Coronary artery (tissue), 2 donors: ENCODE results near the gene SBF1.

Experiments used
- DNase-seq: peaks from one replicate; pipeline ENCODE4 v3.0.0-alpha.2; 2017; ENCODE audit warnings: low spot score
- H3K27ac ChIP-seq, 2 donors: fragments of 200-600 bp; sonication (generic); one replicate each; pipeline ENCODE4 v1.5.1; 2016 to 2019
- H3K4me3 ChIP-seq: fragments of 200-600 bp; sonication (generic); 2 replicates; pipeline ENCODE4 v1.5.1; 2016; ENCODE audit warnings: mild to moderate bottlenecking, moderate library complexity
- TF ChIP-seq, protein P1 (sequence below): fragments of 200-600 bp; sonication (generic); IDR thresholded peaks from one replicate; pipeline ENCODE4 v1.5.1; 2019; ENCODE audit warnings: antibody characterized with exemption

The SBF1 gene

DNA sequence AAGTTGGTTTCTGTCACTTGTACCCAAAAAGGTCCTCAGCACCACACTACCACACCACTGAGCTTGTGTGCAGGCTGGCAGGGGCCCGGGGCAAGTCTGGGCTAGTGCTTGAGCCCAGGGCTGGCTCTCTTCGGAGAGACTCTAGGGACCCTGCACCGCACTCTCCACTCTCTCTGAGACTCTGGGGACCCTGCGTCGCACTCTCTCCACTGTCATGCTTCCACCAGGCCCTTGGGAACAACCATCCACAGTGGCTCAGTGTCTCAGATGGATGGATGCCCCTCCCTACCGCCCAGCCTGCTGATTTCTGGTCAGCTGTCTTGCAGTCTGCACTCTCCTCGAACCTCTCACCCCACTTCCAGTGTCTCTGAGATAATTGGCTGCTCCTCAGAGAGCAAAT lies 2.0 kb upstream of the SBF1 start:
- DNase-seq, result no peak
- TF ChIP-seq, protein P1, sequence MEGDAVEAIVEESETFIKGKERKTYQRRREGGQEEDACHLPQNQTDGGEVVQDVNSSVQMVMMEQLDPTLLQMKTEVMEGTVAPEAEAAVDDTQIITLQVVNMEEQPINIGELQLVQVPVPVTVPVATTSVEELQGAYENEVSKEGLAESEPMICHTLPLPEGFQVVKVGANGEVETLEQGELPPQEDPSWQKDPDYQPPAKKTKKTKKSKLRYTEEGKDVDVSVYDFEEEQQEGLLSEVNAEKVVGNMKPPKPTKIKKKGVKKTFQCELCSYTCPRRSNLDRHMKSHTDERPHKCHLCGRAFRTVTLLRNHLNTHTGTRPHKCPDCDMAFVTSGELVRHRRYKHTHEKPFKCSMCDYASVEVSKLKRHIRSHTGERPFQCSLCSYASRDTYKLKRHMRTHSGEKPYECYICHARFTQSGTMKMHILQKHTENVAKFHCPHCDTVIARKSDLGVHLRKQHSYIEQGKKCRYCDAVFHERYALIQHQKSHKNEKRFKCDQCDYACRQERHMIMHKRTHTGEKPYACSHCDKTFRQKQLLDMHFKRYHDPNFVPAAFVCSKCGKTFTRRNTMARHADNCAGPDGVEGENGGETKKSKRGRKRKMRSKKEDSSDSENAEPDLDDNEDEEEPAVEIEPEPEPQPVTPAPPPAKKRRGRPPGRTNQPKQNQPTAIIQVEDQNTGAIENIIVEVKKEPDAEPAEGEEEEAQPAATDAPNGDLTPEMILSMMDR, result no peak
- Histone ChIP-seq H3K27ac (no peak overlapping the region), H3K4me3 (no peak overlapping the region)

DNA sequence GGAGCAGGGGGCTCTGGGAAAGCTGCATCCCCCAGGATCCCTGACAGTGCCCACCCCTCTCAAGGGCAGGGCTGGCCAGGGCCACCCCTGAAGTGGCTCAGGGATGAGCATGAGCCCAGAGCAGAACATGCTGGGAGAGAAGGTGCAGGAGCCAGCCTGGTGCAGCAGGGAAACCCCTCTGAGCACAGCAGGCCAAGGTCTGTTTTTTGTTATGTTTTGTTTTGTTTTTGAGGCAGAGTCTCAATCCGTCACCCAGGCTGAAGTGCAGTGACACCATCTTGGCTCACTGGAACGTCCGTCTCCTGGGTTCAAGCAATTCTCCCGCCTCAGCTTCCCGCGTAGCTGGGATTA lies 792 bp upstream of the SBF1 start:
- TF ChIP-seq, protein P1, result no peak
- no peak overlapping the region for H3K27ac ChIP-seq
- H3K4me3 ChIP-seq, result peak overlapping the region; percentile 92
- DNase-seq, result no peak

DNA sequence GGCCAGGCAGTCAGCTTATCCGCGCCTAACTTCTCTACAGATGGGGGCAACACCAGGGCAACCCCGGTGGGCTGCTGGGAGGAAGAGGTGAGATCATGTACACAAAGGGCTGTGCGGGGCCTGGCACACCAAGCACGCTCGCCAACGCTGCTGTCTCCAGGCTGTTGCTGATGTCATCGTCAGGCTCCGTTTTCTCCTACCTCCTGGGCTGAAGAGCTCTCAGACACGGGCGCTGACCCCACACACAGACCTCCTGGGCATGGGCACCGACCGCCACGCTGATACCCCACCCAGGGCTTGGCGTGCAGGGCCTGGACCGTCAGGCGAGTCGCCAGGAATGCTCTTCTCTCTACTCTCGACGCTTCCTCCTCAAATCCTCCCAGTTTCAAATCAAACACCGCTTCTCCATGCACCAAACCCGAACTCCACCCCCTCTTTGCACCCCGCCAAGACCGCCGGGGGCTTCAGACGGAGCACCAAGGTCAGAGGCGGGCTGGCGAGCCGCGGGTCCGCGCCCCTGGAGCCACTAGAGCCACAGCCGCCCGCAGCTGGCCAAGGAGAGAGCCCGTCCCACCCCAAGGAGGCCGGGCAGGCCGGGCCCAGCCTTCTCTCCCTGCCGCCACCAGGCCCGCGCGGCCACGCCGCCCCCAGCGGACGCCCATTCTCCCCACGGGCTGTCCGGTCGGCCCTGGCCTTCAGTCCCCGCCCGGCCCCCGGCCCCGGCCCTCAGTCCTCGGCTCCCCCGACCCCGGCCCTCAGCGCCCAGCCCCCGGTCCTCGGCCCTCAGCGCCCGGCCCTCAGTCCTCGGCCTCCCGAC lies 772 bp downstream of the SBF1 start:
- TF ChIP-seq, protein P1, result no peak
- Histone ChIP-seq H3K27ac (peak overlapping the region; percentile 70 to 85), H3K4me3 (peak overlapping the region; percentile 92)
- no peak for DNase-seq

DNA sequence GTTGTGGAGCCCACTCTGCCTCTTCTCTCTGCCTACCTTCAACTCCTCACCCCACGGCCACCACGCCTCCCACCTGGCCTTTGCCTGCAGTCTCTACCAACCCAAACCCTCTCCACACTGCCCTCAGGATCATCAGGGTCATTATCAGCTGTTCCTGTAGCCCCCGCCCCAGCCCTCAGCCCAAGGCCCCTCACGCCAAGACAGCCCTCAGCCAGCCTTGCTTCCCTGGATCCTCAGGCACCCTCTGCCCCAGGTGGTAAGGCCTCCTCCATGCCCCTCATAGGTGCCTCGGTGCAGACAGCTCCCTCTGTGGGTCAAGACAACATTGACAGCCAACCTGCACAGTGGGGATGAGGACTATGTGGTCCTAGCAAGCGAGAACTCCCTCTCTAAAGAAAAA lies 1.7 kb downstream of the SBF1 start:
- Histone ChIP-seq H3K4me3 (peak overlapping the region; percentile 92), H3K27ac (no peak overlapping the region)
- TF ChIP-seq, protein P1, result no peak
- no peak for DNase-seq

DNA sequence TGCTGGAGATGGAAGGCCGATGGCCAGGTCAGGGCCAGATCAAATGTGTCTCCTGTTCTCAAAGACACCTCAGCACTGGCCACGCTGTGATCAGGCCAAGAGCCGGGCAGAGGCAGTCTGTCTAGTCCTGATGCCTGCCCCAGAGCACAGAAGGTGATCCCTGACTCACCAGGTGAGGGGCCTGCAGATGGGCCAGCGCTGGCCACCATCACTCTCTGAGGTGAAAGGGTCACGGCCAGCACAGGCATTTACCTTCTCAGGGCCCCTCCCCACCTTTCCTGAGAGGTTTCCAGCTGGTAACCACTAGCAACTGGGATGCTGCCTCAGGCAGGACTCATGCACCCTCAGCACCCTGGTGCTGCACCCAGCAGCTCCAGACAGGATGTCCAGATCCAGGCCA lies 2.9 kb downstream of the SBF1 start:
- TF ChIP-seq, protein P1, result no peak
- no peak for DNase-seq
- Histone ChIP-seq H3K27ac (no peak overlapping the region), H3K4me3 (peak overlapping the region; percentile 92)

DNA sequence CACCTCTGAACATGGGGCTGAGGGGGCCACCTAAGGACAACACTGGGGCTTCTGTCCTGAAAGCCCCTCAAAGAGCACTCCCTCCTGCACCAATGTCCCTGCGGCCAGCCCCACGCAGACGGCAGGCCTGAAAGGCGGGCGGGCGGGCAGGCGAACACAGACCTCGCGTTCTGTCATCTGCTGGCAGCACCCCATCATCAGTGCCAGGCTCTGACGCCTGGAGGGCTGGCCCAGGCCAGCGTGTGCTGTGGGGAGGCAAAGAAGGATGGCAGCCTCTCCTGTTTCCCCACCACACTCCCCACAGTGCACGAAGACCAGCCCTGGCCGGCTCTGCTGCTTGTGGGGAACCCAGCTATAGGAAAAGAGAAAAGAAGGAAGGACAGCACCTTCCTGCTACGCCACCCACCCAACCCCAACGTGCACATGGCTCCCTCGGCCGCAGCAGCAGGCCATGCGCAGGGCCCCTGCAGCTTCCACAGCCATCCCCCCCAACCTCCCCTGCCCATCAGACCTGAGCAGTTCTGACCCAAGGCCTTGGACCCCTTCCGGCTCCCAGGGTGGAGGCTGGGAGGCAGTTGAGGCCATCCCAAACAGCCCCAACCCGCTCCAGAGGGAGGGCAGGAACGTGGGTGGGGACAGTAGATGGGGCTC lies 3.5 kb downstream of the SBF1 start:
- no peak for DNase-seq
- TF ChIP-seq, protein P1, result no peak
- Histone ChIP-seq H3K4me3 (no peak overlapping the region), H3K27ac (no peak overlapping the region)

DNA sequence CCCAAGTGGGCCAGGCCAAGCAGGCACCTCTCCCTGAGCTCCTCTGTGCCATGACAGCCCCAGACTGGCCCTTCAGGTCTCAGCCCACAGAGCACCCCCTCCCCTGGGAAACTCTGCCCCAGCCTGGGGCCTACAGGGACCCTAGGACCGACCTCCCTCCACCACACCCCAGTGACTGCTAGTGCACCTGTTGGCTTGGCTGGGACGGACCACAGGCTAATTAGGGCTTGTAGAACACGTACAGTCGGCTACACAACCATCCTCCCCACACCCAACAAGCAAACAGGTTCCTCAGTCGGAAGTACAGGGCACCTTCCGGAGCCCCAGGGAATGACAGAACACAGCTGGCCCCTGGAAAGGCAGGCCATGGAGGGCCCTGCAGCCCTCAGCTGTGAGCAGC lies 4.3 kb downstream of the SBF1 start:
- DNase-seq, result no peak
- H3K27ac ChIP-seq, result no peak overlapping the region
- H3K4me3 ChIP-seq, result no peak overlapping the region
- TF ChIP-seq, protein P1, result no peak
